Neural cell (in vitro differentiated cells): ENCODE data around the gene PDAP1.

Experiments
- CTCF ChIP-seq: fragments of 450-650 bp; IDR thresholded peaks from 2 replicates; pipeline ENCODE4 v1.5.1; 2014; ENCODE audit warnings: antibody characterized with exemption, mild to moderate bottlenecking, moderate library complexity; ENCODE audit not compliant: poor library complexity, severe bottlenecking
- EZH2 ChIP-seq: fragments of 200-600, 300-800 bp; shearing (Covaris generic), sonication (generic); IDR thresholded peaks from 2 replicates; pipeline ENCODE4 v1.6.1; 2014; ENCODE audit warnings: antibody characterized with exemption, low read length, borderline replicate concordance, mild to moderate bottlenecking; ENCODE audit not compliant: insufficient read depth, poor library complexity, severe bottlenecking
- MXI1 ChIP-seq: fragments of 450-650 bp; conservative IDR thresholded peaks from 2 replicates; pipeline ENCODE4 v1.6.1; 2014; ENCODE audit warnings: antibody characterized with exemption, mild to moderate bottlenecking; ENCODE audit not compliant: poor library complexity, severe bottlenecking
- POLR2AphosphoS5 ChIP-seq: IDR thresholded peaks from 2 replicates; pipeline ENCODE4 v1.6.1; 2012
- RAD21 ChIP-seq: fragments of 450-650 bp; conservative IDR thresholded peaks from 2 replicates; pipeline ENCODE4 v1.6.1; 2014; ENCODE audit warnings: antibody characterized with exemption, mild to moderate bottlenecking, moderate library complexity
- SMC3 ChIP-seq: fragments of 450-650 bp; conservative IDR thresholded peaks from 2 replicates; pipeline ENCODE4 v1.6.1; 2014; ENCODE audit warnings: antibody characterized with exemption, mild to moderate bottlenecking, moderate library complexity; ENCODE audit not compliant: poor library complexity
- TAF1 ChIP-seq: IDR thresholded peaks from 2 replicates; pipeline ENCODE4 v1.6.1; 2012; ENCODE audit warnings: low read depth

DNA sequence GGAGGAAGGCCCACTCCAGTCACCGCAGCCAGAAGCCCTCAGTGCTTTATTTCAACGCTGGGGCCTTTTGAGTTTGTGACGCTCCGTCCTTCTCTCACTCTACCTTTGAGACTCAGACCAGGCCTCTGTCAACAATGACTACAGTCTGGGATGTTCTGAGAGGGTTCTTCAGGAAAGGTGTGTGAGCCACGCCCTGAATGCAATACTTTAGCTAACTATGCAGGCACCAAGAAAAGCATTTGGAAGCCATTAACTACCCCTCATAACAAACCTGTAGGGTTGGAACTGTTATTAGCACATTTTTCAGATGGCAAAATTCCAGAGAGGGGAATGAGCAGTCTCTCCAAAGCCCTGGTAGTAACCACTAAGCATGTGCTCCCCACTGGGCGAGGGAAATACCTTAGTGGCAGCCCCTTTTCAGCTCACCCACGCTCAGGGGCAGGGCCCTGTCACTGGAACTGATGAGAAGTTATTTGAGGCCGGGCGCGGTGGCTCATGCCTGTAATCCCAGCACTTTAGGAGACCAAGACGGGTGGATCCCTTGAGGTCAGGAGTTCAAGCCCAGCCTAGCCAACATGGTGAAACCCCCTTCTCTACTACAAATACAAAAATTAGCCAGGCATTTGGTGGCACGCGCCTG lies 39.5 kb downstream of the PDAP1 start:
- TF ChIP-seq CTCF (no peak), EZH2 (no peak), SMC3 (no peak), MXI1 (no peak), TAF1 (no peak), POLR2AphosphoS5 (no peak), RAD21 (no peak)
